Esophagus squamous epithelium (tissue), 4 donors: ENCODE data around the gene ORC3.

ENCODE experiments used
- CTCF ChIP-seq, 6 experiments: fragments of 450-650 bp in 4 of 6; fragments of 200-600 bp in 2 of 6; sonication (generic) in 2 of 6; IDR thresholded peaks; one replicate each; pipeline ENCODE4 v1.5.1; 2016 to 2019; ENCODE audit warnings: antibody characterized with exemption in 6 of 6, mild to moderate bottlenecking in 4 of 6, moderate library complexity in 4 of 6
- POLR2A ChIP-seq, 4 donors: fragments of 450-650 bp; IDR thresholded peaks; one replicate each; pipeline ENCODE4 v1.6.1; 2017; ENCODE audit warnings: antibody characterized with exemption in 4 of 4, mild to moderate bottlenecking in 4 of 4, moderate library complexity in 3 of 4

GRCh38 chr6:87656857-87657256 lies 66.9 kb downstream of the ORC3 start:
- TF ChIP-seq CTCF (IDR thresholded peaks at IDR 0.05): no peak
- TF ChIP-seq POLR2A (IDR thresholded peaks at IDR 0.05): no peak
